ENCODE measurements around the gene TCERG1.
"Not testable (repeated sequence)": the region's sequence is repeated elsewhere in the genome, so short reads cannot be mapped to it uniquely, and the experiment has no call there.

The TCERG1 gene

GRCh38 chr5:146519554-146519953, 72.4 kb downstream of the TCERG1 start:
- DNase-seq (ENCODE audit: low read depth in 2 of 3, low spot score in 2 of 3), result no peak

GRCh38 chr5:146520731-146521130, 73.6 kb downstream of the TCERG1 start:
- no peak for DNase-seq (ENCODE audit: low read depth in 2 of 3, low spot score in 2 of 3)

GRCh38 chr5:146521403-146522106, 74.4 kb downstream of the TCERG1 start:
- DNase-seq (ENCODE audit: low read depth in 2 of 3, low spot score in 2 of 3), result no peak

- DNase-seq (ENCODE audit: low read depth in 2 of 3, low spot score in 2 of 3), result no peak
Measured at GRCh38 chr5:146523698-146524097, 76.6 kb downstream of the TCERG1 start.

GRCh38 chr5:146527785-146528184, 80.7 kb downstream of the TCERG1 start:
- DNase-seq (ENCODE audit: low read depth in 2 of 3, low spot score in 2 of 3), result no peak

GRCh38 chr5:146528236-146528635, 81.1 kb downstream of the TCERG1 start:
- no peak for DNase-seq (ENCODE audit: low read depth in 2 of 3, low spot score in 2 of 3)

GRCh38 chr5:146529984-146530383, 82.9 kb downstream of the TCERG1 start:
- DNase-seq (ENCODE audit: low read depth in 2 of 3, low spot score in 2 of 3), result no peak

- peak; percentile 27 for DNase-seq (ENCODE audit: low read depth in 2 of 3, low spot score in 2 of 3)
Measured at GRCh38 chr5:146533260-146533857, 86.2 kb downstream of the TCERG1 start.

GRCh38 chr5:146533882-146534281, 86.7 kb downstream of the TCERG1 start:
- no peak for DNase-seq (ENCODE audit: low read depth in 2 of 3, low spot score in 2 of 3)

- DNase-seq (ENCODE audit: low read depth in 2 of 3, low spot score in 2 of 3), result no peak
Measured at GRCh38 chr5:146538432-146538831, 91.3 kb downstream of the TCERG1 start.

GRCh38 chr5:146539973-146540372, 92.8 kb downstream of the TCERG1 start:
- DNase-seq (ENCODE audit: low read depth in 2 of 3, low spot score in 2 of 3), result no peak

- DNase-seq (ENCODE audit: low read depth in 2 of 3, low spot score in 2 of 3), result no peak
Measured at GRCh38 chr5:146540414-146540813, 93.3 kb downstream of the TCERG1 start.

- DNase-seq (ENCODE audit: low read depth in 2 of 3, low spot score in 2 of 3), result peak; percentile 27 to 47 (median 31)
Measured at GRCh38 chr5:146541958-146542849, 95.1 kb downstream of the TCERG1 start.

- DNase-seq (ENCODE audit: low read depth in 2 of 3, low spot score in 2 of 3), result no peak
Measured at GRCh38 chr5:146544232-146544631, 97.1 kb downstream of the TCERG1 start.

GRCh38 chr5:146548781-146549449, 101.8 kb downstream of the TCERG1 start:
- no peak for DNase-seq (ENCODE audit: low read depth in 2 of 3, low spot score in 2 of 3)

- DNase-seq (ENCODE audit: low read depth in 2 of 3, low spot score in 2 of 3), result no peak
Measured at GRCh38 chr5:146549615-146550014, 102.5 kb downstream of the TCERG1 start.

- no peak for DNase-seq (ENCODE audit: low read depth in 2 of 3, low spot score in 2 of 3)
Measured at GRCh38 chr5:146553446-146553845, 106.3 kb downstream of the TCERG1 start.

GRCh38 chr5:146556884-146557283, 109.8 kb downstream of the TCERG1 start:
- not testable (repeated sequence) for DNase-seq (ENCODE audit: low read depth in 2 of 3, low spot score in 2 of 3)

- no peak for DNase-seq (ENCODE audit: low read depth in 2 of 3, low spot score in 2 of 3)
Measured at GRCh38 chr5:146560205-146560812, 113.2 kb downstream of the TCERG1 start.

Data from activated CD8-positive, alpha-beta memory T cell treated with anti-CD3 and anti-CD28 coated beads for 48 hours (primary cell).